GM08714 (cell line): ENCODE results near the gene WDR72.

Experiments
- H3K4me3 ChIP-seq: fragments of 200-500 bp; sonication (Bioruptor generic); 2 replicates; pipeline ENCODE4 v1.5.1; 2014; ENCODE audit warnings: mild to moderate bottlenecking, low read length, inconsistent platforms
- ZNF274 ChIP-seq: IDR thresholded peaks from 2 replicates; pipeline ENCODE4 v1.6.1; 2012; ENCODE audit warnings: mild to moderate bottlenecking, low read depth, low read length

Gene WDR72

GRCh38 chr15:53665930-53666329, 93.5 kb downstream of the WDR72 start:
- no peak overlapping the region for H3K4me3 ChIP-seq
- TF ChIP-seq ZNF274, result no peak

GRCh38 chr15:53658827-53659555, 100.5 kb downstream of the WDR72 start:
- no peak overlapping the region for H3K4me3 ChIP-seq
- no peak for TF ChIP-seq ZNF274

GRCh38 chr15:53658255-53658654, 101.2 kb downstream of the WDR72 start:
- H3K4me3 ChIP-seq, result no peak overlapping the region
- TF ChIP-seq ZNF274, result no peak

GRCh38 chr15:53648934-53649333, 110.5 kb downstream of the WDR72 start:
- no peak overlapping the region for H3K4me3 ChIP-seq
- no peak for TF ChIP-seq ZNF274

GRCh38 chr15:53644660-53645059, 114.8 kb downstream of the WDR72 start:
- no peak for TF ChIP-seq ZNF274
- H3K4me3 ChIP-seq, result no peak overlapping the region

GRCh38 chr15:53634517-53635106, 124.9 kb downstream of the WDR72 start:
- no peak for TF ChIP-seq ZNF274
- no peak overlapping the region for H3K4me3 ChIP-seq

GRCh38 chr15:53627279-53627678, 132.2 kb downstream of the WDR72 start:
- no peak overlapping the region for H3K4me3 ChIP-seq
- no peak for TF ChIP-seq ZNF274

- H3K4me3 ChIP-seq, result no peak overlapping the region
- TF ChIP-seq ZNF274, result no peak
These were observed 133.3 kb downstream of the WDR72 start for GRCh38 chr15:53625962-53626845.

GRCh38 chr15:53625260-53625659, 134.2 kb downstream of the WDR72 start:
- no peak for TF ChIP-seq ZNF274
- no peak overlapping the region for H3K4me3 ChIP-seq

- H3K4me3 ChIP-seq, result no peak overlapping the region
- TF ChIP-seq ZNF274, result no peak
These were observed 141.0 kb downstream of the WDR72 start for GRCh38 chr15:53618461-53618860.

- TF ChIP-seq ZNF274, result no peak
- H3K4me3 ChIP-seq, result no peak overlapping the region
These were observed 148.1 kb downstream of the WDR72 start for GRCh38 chr15:53611145-53611920.

- H3K4me3 ChIP-seq, result no peak overlapping the region
- no peak for TF ChIP-seq ZNF274
These were observed 168.4 kb downstream of the WDR72 start for GRCh38 chr15:53591041-53591440.

- no peak for TF ChIP-seq ZNF274
- no peak overlapping the region for H3K4me3 ChIP-seq
These were observed 169.1 kb downstream of the WDR72 start for GRCh38 chr15:53590380-53590779.

- no peak for TF ChIP-seq ZNF274
- H3K4me3 ChIP-seq, result no peak overlapping the region
These were observed 169.9 kb downstream of the WDR72 start for GRCh38 chr15:53589520-53590057.
